NCI-H345 (cell line): ENCODE data around the gene USP24.
A peak's percentile ranks its signal among the peaks of the same experiment; 100 is the strongest.
"Not testable (repeated sequence)": the region's sequence is repeated elsewhere in the genome, so short reads cannot be mapped to it uniquely, and the experiment has no call there.

ENCODE experiments used
- DNase-seq: peaks from one replicate; lab custom pipeline; 2025; lab: John Stamatoyannopoulos, UW

USP24 gene

DNA sequence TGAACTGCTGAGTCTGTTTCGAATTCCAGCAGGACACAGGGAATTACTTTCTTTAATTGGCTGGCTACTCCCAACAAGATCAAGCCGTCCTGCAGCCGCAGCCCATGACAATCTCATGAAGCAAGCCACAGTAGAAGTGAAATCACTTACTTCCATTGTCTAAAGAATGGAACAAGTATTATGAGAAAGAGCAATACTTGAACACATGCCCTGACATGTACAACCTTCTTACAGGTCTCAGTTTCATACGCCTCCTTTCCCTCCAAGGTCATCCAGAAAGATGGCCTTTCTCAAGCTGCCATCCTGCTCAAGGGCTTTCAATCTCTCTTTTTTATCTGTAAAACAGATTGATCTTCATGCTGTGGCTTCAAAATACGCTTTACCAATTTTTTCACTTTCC, 90.7 kb downstream of the USP24 start:
- no peak for DNase-seq

DNA sequence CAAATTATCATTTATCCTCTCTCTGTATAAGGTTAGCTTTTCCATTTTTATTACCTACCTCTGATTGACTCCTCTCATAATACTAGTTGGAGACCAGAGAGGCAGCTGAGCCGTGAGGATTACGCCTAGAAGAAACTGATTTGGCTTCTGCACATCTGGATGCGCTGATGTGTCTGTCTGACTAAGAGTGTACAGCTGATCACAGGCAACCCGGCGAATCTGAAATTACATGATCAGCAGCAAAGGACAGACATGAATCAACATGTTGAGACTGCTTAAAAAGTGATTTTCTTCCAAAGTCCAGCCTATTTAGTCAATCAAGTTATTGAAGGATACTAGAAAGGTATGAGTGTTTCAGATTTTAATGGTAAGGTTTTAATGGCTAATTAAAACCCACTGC, 94.6 kb downstream of the USP24 start:
- no peak for DNase-seq

DNA sequence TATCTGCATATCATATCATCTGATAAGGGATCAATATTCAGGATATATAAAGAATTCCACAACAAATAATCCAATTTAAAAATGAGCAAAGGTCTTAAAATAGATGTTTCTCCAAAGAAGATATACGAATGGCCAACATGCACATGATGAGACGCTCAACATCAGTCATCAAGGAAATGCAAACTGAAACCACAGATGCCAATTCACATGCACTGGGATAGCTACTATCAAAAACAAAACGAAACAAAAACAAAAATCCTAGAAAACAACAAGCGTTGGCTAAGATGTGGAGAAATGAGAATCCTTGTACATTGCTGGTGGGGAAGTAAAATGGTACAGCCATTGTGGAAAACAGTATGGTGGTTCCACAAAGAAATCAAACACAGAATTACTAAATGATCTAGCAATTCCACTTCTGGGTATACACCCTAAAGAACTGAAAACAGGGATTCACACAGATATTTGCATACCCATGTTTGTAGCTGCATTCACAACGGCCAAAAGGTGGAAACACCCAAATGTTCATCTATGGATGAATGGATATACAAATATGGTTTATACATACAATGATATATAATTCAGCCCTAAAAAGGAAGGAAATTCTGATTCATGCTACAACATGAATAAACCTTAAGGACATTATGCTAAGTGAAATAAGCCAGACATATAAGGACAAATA, 96.4 kb downstream of the USP24 start:
- no peak for DNase-seq

DNA sequence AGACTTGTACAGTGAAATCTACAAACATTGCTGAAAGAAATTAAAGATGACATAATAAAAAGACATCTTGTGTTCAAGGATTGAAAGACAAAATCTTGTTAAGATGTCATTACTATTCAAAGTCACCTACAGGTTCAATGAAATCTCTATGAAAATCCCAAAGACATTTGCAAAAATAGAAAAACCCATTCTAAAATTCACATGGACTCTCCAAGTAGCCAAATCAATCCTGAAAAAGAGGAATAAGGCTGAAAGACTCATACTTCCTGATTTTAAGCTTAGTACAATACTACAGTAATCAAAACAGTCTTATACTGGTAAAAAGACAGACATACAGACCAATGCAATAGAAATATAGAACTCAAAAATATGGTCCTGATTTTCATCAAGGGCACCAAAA, 97.2 kb downstream of the USP24 start:
- DNase-seq = no peak

DNA sequence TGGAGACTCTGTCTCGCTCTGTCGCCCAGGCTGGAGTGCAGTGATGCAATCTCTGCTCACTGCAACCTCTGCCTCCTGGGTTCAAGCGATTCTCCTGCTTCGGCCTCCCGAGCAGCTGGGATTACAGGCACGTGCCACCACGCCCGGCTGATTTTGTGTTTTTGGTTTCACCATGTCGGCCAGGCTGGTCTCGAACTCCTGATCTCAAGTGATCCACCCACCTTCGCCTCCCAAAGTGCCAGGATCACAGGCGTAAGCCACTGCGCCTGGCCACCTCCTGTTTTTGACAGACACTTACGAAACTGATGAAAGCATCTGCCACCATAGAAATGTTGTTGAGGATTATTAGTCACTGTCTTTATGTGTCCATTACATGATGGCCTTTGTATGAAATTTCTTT, 106.2 kb downstream of the USP24 start:
- DNase-seq = not testable (repeated sequence)

DNA sequence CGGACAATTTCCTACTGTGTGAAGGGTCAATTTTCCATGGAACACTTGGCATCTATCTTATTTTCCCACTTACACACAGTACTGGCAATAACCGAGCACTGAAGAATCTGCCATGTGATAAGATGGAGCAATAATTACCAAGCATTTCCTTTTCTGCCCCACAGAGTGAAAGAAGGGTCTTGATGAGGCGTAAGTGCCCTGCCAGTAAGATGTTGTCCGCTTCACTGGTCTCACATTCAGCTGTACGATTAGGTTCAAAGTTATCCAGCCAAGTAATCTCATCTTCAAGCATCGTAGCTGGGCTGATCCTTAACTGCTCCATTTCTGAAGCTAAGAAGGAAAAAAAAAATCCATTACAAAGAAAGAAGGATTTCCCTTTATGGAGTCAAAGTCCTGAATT, 108.1 kb downstream of the USP24 start:
- DNase-seq = no peak

DNA sequence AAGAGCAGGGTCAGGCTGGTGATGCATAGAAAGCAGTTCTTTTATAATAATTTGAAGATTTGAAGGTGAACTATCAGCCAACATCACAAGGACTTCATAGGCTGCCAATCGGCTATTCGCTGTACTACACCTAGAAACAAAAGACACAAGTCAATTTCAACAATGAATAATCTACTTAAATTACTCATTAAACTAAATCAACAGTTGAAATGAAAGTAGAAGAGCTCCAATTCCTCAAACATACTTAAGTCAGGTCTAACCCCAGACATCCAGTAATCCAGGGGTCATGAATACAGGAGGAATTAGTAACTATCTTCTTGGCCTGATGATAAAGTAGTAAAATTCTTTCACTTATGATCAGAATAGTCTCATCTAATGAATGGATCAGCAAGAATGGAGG, 111.3 kb downstream of the USP24 start:
- no peak for DNase-seq

DNA sequence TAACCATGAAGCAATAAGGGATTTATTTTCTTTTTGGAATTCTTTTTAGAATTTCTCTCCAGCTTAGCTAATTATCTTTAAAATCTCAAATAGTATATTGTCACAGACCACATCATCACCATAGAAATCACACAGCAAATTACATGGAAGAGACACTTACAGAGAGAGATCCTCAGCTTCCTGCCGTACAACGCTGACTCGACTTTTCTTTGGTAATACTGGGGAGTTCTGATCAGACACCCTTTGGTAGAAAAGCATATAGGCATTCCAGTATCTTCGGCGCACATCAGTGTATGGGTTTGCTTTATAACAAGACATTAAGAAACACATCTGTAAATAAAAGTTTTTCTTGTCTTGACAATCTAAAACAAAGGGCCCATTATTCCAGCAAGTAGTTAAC, 120.1 kb downstream of the USP24 start:
- no peak for DNase-seq

DNA sequence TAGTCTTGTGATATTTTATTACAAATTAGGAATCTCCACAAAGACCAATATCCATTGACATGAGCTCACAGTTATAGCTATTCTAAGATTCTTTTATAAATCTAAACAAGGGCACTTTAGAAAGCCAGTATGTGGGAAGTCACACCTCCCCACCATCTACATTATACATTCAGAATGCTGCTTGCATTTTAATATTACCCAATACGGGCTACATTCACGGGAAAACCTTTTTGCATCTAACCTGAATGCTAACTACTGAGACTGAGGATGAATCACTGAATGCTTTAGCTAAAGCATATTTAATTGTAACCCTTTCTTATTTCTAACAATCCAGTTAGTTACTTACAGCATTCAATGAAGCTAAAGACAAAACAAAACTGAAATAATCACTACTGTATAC, 122.7 kb downstream of the USP24 start:
- no peak for DNase-seq

DNA sequence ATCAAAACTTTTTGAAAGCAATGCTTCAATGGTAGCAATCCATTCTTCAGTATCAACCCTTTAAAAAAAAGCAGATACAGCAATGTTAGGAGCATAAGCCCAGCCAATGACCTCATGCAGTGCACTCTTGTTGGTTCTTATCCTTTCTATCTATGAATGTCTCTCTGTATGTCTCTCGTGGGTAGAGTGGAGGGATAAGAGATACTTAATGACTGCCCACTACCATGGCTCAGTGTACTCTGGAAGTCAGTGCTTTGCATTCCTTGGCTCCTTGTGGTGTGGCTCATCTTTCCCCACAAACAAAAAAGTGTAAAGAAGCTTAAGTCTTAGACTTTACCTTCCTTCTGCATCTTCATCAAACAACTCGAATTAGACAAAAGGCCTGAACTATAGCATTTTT, 125.5 kb downstream of the USP24 start:
- no peak for DNase-seq

DNA sequence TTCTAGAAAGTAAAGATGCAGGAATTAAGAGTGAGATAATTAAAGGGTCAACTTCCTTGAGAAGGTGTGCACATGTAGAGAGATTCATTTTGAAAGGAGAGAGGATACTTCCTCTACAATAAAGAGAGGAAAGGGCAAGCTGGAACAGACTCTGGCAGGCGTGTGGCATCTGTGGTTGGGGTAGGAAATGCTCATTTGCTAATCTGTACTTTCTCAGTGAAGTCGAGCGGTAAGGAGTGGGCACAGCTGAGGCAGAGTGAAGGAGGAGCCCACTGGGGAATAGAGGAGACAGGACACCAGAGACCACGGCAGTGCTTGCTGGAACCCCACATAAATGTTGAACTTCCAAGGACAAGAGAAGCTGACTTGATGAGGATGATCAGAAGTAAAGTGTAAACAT, 126.8 kb downstream of the USP24 start:
- DNase-seq = no peak

DNA sequence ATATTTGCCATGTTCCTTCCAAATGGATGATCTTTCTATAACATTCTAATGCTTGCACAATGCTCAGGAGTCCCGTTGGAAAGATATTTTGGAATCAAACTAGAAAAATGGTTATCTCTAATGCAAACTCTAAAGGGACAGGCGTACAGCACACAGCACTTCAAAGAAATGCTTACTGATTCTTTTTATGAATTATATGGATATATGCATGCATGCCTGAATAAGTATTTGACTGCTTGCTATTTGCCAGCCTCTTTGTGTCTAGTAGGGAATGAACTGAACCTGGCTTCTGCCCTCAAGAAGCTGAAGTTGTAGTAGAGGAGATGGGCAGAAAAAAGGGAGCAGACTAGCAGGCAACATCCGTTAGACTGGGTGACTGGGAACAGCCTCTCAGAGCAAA, 127.7 kb downstream of the USP24 start:
- DNase-seq = no peak

DNA sequence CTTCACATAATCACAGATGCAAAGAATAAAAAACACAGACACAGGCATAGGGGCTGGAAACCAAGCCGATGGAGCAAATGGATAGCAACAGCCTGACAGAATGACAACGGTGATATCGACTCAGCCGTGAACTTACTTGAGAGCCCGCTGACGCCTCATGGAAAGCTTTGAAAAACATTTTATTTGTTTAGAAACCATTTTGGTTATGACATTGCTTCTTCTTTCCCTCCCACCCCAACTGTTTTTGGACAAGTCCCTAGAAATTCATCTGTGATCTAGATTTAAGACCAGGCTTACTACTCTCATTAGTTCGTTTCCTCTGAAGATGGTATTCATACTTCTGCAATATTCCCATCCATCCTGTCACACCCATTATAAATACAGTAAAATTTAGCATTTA, 130.9 kb downstream of the USP24 start:
- no peak for DNase-seq

DNA sequence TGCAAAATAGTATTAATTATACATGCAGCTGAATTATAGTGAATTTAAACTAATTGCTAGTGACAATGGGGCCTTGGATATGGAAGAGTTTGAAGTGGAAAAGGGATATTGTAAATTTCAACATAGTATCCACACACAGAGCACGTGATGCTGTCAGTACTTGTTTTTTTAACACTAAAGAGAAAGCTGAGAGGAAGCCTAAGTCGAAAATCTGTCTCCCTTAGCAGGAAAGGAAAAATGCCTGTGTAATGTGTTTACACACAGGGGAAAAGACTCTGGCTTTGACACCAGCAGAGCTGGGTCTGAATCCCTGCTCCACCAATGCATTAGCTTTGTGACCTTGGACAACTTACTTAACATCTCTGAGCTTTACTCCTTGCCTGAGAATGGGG, 133.3 kb downstream of the USP24 start:
- DNase-seq = no peak

DNA sequence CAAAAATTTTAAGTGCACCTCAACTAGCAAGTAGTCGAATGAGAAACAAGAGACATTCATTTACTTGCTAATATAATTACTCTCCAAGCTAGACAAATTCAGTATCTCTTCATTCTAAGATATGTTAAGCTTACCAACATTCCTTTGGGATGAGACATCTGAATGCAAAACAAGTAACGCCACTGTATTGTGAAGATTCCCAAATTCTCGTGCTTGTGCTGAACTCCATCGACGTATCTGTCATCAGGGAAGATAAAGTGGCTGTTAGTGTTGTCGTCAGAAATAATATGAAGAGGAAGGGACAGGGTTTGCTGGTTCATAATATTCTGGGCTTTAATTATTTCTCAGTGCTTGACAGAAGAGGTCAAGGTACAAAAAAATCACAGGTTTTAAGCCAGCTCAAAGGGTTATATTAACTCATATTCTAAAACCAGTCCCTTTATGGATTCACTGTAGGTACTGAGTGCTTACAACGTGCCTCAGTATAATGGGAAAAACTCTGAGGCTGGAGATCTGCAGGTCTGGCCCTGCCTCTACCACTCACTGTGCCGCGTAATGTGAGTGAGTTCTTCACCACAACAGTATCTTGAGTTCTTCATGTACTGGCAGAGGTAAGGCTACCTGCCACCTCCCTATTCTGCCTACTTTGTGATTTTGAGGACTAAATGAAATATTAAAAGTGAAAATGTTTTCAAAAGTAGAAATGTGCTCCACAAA, 133.8 kb downstream of the USP24 start:
- DNase-seq = no peak

DNA sequence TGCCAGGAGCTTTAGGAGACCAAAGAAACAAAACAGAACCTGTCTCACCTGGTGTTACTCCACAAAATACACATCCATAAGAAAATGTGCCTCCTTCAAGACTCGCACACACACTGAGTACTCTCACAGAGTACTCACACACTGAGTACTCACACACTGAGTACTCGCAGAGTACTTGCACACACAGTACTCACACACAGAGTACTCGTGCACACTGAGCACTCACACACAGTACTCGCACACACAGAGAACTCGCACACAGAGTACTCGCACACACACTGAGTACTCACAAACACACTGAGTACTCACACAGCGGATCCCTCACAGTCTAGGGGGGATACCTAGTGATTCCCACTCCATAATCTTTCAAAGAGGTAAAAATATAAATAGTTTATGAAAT, 135.5 kb downstream of the USP24 start:
- no peak for DNase-seq

DNA sequence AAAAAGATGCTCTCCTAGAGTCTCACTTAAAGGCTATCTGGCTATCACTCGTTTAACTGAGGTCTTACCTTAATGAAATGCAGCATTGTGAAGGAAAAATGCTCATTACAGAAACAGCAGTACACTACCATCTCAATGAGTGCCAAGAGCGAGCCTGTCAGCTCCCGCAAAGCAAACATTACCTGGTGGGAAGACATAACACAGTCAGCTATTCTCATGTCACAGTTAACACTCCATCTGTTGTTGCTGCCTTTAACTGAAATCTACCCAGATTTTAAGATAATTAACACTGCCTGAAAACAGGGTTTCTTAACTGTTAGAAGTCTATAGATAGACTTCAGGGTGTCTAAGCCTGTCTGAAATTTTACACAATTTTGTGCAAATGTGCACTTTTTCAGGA, 136.7 kb downstream of the USP24 start:
- peak; percentile 53 for DNase-seq

DNA sequence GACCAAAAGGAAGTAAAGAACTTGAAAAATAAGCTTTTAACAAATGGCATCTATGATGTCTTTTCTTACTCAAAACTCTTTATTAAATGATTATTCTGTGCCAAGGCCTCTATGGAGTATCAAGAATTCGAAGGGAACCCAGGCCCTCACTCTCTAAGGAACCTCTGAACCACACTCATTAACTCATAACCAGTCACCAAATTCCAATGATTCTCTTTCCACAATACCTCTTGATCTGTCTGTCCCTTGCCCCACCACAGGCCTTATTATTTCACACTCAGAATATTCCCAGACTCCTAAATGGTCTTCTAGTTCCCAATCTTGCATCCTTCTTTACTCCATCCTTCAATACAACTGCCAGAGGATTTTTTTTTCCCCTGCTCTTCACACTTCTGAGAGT, 138.8 kb downstream of the USP24 start:
- DNase-seq = no peak

DNA sequence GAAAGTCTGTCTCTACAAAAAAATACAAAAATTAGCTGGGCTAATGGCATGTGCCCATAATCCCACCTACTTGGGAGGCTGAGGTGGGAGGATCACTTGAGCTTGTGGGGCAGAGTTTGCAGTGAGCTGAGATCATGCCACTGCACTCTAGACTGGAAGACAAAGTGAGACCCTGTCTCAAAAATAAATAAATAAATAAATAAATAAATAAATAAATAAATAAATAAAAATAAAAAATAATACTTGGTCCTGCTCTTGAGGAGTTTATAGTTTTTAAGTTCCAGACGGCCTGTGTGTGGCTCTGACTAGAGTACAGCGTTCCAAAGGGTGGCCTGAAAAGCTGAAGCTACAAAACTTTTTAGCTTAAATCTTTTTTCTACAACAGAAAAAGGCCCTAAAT, 140.7 kb downstream of the USP24 start:
- no peak for DNase-seq

DNA sequence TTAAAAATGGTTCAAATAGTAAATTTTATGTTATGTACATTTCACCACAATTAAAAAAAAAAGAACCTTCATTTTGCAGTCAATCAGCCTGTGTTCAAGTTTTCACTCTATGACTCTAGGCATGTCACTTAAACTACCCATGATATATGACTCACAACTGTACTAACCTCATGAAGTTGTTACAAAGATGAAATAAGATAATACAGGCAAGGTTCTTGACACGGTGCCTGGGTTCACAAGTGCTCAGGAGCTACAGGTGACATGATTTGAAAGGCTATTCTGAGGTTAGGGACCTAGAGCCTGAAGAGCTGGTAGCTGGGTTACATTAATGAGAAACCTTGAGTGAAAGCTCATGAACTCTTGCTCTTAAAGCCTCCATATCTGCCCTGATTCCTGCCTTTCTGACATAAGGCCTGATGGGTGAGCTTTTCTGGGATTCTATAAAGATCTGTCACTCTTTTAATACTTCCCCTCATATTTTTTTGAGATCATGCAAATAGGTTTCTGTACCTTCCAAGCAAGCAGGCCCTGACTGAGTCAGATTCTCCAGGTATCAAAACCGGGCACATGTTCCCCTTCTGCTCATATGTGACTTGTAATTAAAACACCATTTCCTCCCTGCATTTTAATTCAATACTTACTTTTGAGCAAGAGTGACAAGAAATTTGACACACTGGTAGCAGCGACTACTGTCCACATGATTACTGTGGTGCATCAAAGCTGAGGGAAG, 141.8 kb downstream of the USP24 start:
- no peak for DNase-seq

DNA sequence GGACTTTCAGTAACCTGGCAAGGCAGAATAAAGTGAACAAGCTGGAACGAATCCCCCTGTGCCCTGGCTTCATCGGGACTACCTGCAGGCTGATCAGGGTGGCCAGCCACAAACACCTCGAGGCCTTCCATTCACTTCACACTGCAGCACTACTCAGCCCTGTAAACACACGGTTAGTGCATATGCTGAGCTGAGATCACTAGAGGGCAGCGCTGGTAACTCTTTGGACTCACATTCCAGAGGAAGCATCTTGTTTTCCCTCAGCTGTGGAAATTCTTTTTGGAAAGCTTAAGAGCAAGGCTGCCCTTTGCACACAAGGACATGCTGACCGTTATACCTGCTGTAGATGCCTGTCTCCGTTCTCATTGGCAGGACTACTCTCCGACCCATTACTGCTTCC, 143.7 kb downstream of the USP24 start:
- DNase-seq = peak; percentile 40

DNA sequence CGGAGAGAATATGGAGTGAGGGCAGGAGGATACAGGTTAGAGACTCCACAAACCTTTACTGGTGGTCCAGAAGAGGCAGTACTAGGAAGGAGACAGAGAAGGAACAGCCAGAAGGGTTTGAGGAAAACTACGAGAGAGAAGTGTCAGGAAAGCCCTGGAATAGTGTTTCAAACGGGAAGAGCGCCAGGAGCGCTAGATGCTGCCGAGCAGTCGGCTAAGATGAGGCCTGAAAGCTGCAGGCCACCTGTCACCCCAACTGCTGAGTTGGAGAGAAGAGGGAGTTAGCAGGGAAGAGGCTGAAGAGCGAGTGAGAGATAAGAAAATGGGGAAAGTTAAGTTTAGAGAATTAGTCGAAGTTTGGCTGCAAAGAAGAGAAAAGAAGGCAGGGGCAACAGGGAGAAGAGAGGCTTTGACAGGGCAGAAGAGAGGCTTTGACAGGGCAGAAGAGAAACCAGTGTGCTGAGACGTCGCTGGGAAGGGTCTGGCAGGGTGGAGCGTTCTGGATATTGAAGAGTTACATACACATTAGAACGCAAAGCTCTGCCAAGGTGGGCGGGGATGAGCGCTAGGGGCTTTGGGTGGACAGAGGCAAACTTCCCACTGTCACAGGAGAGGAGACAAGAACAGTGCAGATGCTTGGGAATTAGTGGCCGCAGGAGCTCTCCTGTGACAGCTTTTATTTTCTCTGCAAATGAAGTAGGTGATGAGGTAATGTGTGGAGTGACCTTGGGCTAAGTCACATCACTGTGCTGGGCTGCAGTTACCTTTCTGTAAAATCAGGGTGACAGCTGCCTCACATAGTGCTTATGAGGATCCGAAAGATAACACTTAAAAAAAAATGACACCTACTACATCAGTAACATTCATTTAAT, 144.6 kb downstream of the USP24 start:
- DNase-seq = no peak
